SK-N-MC (cell line): Measurements from ENCODE around the gene PRR19.
A peak's percentile ranks its signal among the peaks of the same experiment; 100 is the strongest.

Experiments
- DNase-seq: peaks from one replicate; pipeline ENCODE4 v3.0.0-alpha.2; 2011; ENCODE audit warnings: low read depth, low spot score
- H3K27ac ChIP-seq: fragments of 200-600 bp; sonication (generic); 2 replicates; pipeline ENCODE4 v1.5.1; 2016; ENCODE audit warnings: mixed run types
- H3K36me3 ChIP-seq: fragments of 200-600 bp; sonication (generic); 2 replicates; pipeline ENCODE4 v1.6.1; 2017; ENCODE audit warnings: antibody characterized with exemption, low read length, mixed read lengths; ENCODE audit not compliant: insufficient read depth
- H3K4me3 ChIP-seq: fragments of 200-600 bp; sonication (generic); 2 replicates; pipeline ENCODE4 v1.5.1; 2016
- H3K9ac ChIP-seq: fragments of 200-600 bp; sonication (generic); 2 replicates; pipeline ENCODE4 v1.8.0; 2017; ENCODE audit warnings: mixed run types, mixed read lengths; ENCODE audit not compliant: insufficient read length
- H3K9me3 ChIP-seq: fragments of 200-600 bp; sonication (generic); 2 replicates; pipeline ENCODE4 v1.6.1; 2017; ENCODE audit warnings: low read depth, mild to moderate bottlenecking, antibody characterized with exemption, low read length, moderate library complexity, mixed read lengths
- EZH2 ChIP-seq: fragments of 200-600 bp; sonication (generic); IDR thresholded peaks from one replicate; pipeline ENCODE4 v1.6.1; 2017; ENCODE audit warnings: antibody characterized with exemption
- FOXP2 ChIP-seq: optimal IDR thresholded peaks from 2 replicates; pipeline ENCODE3; 2011; ENCODE audit warnings: mild to moderate bottlenecking, moderate library complexity; ENCODE audit not compliant: insufficient read depth; ENCODE audit errors: extremely low read length, control extremely low read depth
- POLR2AphosphoS5 ChIP-seq: IDR thresholded peaks from 2 replicates; pipeline ENCODE4 v1.6.1; 2012; ENCODE audit warnings: mild to moderate bottlenecking, low read depth, low read length, borderline replicate concordance

The PRR19 gene

DNA sequence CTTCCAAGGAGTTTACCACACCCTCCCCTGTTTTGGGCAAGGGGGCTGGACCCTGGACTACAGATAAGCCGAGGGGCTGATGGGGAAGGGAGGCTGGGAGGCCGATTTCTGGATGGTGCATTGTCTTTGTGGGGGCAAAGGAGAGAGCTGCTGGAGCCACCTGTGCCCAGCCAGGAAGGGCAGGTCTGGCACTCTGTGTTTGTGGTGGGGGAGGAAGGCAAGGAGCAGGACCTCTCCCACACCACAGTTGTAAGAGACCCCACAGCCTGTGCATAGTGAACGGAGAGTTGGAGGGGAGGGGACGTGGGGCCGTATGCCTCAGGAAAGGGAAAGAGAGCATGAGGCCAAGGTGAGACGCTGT is 16.0 kb upstream of the PRR19 start:
- Histone ChIP-seq H3K9me3 (no peaks in the 10 kb centered on the region), H3K9ac (peak overlapping the region; percentile 72), H3K27ac (peak overlapping the region; percentile 59), H3K36me3 (peaks cover 44% of the 10 kb centered on the region), H3K4me3 (peak overlapping the region; percentile 78)
- DNase-seq: no peak
- TF ChIP-seq POLR2AphosphoS5 (no peak), EZH2 (no peak), FOXP2 (no peak)

DNA sequence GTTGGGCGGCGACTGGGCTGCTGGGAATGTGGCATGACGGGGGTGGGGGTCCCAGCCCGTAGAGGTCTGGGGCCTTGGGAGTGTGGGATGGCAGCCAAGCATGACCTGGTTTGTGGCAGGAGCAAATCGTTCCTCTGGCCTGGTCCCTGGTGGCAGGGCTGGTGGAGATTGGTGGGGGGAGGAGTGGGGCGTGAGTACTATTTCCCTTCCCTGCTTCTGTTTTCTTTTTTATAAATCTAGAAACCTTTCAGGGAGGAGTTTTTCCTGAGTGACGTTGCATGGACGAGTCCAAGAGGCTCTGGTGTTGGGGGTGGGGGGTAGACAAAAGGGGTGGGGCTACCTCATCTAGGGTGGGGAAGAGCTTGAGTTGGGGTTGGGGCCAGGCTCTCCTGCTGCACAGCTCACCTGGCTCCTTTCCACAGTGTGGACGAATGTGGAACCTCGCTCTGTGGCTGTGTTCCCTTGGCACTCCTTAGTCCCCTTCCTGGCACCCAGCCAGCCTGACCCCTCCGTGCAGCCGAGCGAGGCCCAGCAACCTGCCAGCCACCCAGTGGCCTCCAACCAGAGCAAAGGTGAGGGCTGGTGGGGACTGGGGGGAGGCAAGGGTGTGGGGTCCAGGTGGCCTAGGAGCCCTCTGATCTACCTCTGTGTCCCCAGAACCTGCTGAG is 15.4 kb upstream of the PRR19 start:
- H3K27ac ChIP-seq: peak overlapping the region; percentile 59

DNA sequence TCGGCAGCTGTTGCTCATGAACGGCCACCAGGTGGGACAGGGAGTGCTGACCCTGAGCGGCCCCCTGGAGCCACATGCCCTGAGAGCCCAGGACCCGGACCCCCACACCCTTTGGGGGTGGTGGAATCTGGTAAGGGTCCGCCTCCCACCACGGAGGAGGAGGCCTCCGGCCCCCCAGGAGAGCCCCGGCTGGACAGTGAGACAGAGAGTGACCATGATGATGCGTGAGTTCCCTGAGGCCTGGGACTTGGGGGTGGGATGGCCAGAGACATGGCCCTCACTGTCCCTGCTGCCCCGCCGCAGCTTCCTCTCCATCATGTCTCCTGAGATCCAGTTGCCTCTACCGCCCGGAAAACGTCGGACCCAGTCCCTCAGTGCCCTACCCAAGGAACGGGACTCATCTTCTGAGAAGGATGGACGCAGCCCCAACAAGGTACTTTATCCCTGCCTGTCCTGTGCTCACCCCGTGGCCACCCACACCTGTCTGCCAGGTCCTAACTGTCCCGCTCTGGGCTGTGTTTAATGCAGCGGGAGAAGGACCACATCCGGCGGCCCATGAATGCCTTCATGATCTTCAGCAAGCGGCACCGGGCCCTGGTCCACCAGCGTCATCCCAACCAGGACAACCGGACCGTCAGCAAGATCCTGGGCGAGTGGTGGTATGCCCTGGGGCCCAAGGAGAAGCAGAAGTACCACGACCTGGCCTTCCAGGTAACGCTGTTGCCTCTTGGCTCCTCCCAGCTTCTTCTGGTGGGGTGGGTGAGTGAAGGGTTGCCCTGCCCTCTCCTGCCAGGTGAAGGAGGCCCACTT is 14.7 kb upstream of the PRR19 start:
- Histone ChIP-seq H3K36me3 (peaks cover 56% of the 10 kb centered on the region), H3K27ac (no peak overlapping the region), H3K9me3 (no peaks in the 10 kb centered on the region), H3K4me3 (no peak overlapping the region), H3K9ac (no peak overlapping the region)
- DNase-seq: no peak
- no peak for TF ChIP-seq FOXP2
- no peak for TF ChIP-seq EZH2
- TF ChIP-seq POLR2AphosphoS5: no peak

More for the DNA sequence above, 15.4 kb upstream of the PRR19 start:
- H3K4me3 ChIP-seq: peak overlapping the region; percentile 78
- H3K9ac ChIP-seq: no peak overlapping the region
- TF ChIP-seq EZH2 (no peak), FOXP2 (no peak), POLR2AphosphoS5 (no peak)
- H3K36me3 ChIP-seq: peaks cover 49% of the 10 kb centered on the region
- no peak for DNase-seq
- H3K9me3 ChIP-seq: no peaks in the 10 kb centered on the region

DNA sequence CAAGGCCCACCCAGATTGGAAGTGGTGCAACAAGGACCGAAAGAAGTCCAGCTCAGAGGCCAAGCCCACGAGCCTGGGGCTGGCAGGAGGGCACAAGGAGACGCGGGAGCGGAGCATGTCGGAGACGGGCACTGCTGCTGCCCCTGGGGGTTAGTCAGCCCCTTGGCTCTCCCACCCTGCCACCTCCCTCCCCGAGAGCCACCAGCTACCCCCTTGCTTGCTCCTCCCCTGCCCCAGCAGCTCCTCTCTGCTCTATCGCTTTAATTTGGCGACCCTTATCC is 14.2 kb upstream of the PRR19 start:
- Histone ChIP-seq H3K27ac (no peak overlapping the region), H3K4me3 (no peak overlapping the region), H3K36me3 (peaks cover 62% of the 10 kb centered on the region), H3K9me3 (no peaks in the 10 kb centered on the region), H3K9ac (no peak overlapping the region)
- no peak for DNase-seq
- TF ChIP-seq EZH2 (no peak), FOXP2 (no peak), POLR2AphosphoS5 (no peak)

DNA sequence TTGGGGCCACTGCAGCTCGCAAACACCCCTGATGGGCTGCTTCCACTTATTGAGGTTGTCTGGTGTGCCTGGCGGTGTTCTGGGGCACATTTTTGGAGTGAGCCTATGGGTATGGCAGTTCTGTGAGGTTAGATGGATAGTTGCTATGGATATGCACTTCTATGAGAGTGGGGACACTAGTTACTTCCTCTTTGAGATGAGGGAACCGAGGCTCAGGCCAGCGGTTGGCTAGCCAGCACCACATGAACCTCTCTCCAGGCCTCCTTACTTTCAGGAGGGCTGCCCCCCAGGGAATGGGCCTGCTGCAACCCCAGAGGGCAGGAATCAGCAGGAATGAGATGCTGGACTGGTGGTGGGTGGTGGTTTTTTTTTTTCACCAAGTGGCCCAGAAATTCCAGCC is 13.5 kb upstream of the PRR19 start:
- Histone ChIP-seq H3K27ac (no peak overlapping the region), H3K36me3 (peaks cover 68% of the 10 kb centered on the region), H3K4me3 (no peak overlapping the region), H3K9ac (no peak overlapping the region), H3K9me3 (no peaks in the 10 kb centered on the region)
- no peak for TF ChIP-seq POLR2AphosphoS5
- no peak for TF ChIP-seq EZH2
- no peak for TF ChIP-seq FOXP2
- no peak for DNase-seq

- Histone ChIP-seq H3K9me3 (no peaks in the 10 kb centered on the region), H3K4me3 (no peak overlapping the region), H3K27ac (no peak overlapping the region), H3K9ac (no peak overlapping the region), H3K36me3 (peaks cover 74% of the 10 kb centered on the region)
- no peak for DNase-seq
- TF ChIP-seq FOXP2 (no peak), EZH2 (no peak)
Measured at GRCh38 chr19:42288881-42289555, 12.9 kb upstream of the PRR19 start.

- H3K27ac ChIP-seq: no peak overlapping the region
- DNase-seq: no peak
- H3K4me3 ChIP-seq: no peak overlapping the region
- no peak for TF ChIP-seq EZH2
- H3K9ac ChIP-seq: no peak overlapping the region
- peaks cover 80% of the 10 kb centered on the region for H3K36me3 ChIP-seq
- no peaks in the 10 kb centered on the region for H3K9me3 ChIP-seq
Measured at GRCh38 chr19:42289556-42290041, 12.3 kb upstream of the PRR19 start.

DNA sequence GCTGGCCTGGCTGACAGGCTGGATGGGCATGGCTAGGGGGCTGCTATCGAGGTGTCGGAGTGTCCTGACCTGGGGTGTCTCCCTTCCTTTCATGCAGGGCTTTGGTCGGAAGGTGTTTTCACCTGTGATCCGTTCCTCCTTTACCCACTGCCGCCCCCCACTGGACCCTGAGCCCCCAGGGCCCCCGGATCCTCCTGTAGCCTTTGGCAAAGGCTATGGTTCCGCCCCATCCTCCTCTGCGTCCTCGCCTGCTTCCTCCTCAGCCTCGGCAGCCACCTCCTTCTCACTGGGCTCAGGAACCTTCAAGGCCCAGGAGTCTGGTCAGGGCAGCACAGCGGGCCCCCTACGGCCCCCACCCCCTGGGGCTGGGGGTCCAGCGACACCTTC is 11.8 kb upstream of the PRR19 start:
- Histone ChIP-seq H3K9me3 (no peaks in the 10 kb centered on the region), H3K9ac (no peak overlapping the region), H3K27ac (no peak overlapping the region), H3K36me3 (peaks cover 82% of the 10 kb centered on the region), H3K4me3 (no peak overlapping the region)
- TF ChIP-seq FOXP2: no peak
- TF ChIP-seq POLR2AphosphoS5: no peak
- no peak for TF ChIP-seq EZH2
- no peak for DNase-seq
